LNCaP clone FGC (cell line): Measurements from ENCODE around the gene PFKFB2.

Source experiments
- DNase-seq: peaks from one replicate; pipeline ENCODE4 v3.0.0-alpha.2; 2011; ENCODE audit warnings: low read depth
- H3K4me3 ChIP-seq: 2 replicates; pipeline ENCODE4 v1.5.1; 2011; ENCODE audit warnings: mild to moderate bottlenecking, low read depth, low read length, control low read depth
- TF ChIP-seq, protein P1 (sequence below): IDR thresholded peaks from 2 replicates; pipeline ENCODE4 v1.5.1; 2012; ENCODE audit warnings: mild to moderate bottlenecking; ENCODE audit not compliant: control insufficient read depth, insufficient read depth; ENCODE audit errors: extremely low read depth

PFKFB2 gene

GRCh38 chr1:207009945-207010344 is 43.1 kb upstream of the PFKFB2 start:
- no peak overlapping the region for H3K4me3 ChIP-seq
- DNase-seq: peak; percentile 70
- TF ChIP-seq, protein P1, sequence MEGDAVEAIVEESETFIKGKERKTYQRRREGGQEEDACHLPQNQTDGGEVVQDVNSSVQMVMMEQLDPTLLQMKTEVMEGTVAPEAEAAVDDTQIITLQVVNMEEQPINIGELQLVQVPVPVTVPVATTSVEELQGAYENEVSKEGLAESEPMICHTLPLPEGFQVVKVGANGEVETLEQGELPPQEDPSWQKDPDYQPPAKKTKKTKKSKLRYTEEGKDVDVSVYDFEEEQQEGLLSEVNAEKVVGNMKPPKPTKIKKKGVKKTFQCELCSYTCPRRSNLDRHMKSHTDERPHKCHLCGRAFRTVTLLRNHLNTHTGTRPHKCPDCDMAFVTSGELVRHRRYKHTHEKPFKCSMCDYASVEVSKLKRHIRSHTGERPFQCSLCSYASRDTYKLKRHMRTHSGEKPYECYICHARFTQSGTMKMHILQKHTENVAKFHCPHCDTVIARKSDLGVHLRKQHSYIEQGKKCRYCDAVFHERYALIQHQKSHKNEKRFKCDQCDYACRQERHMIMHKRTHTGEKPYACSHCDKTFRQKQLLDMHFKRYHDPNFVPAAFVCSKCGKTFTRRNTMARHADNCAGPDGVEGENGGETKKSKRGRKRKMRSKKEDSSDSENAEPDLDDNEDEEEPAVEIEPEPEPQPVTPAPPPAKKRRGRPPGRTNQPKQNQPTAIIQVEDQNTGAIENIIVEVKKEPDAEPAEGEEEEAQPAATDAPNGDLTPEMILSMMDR: no peak

- no peak for DNase-seq
- TF ChIP-seq, protein P1: no peak
- H3K4me3 ChIP-seq: no peak overlapping the region
Measured at GRCh38 chr1:207010726-207011125, 42.3 kb upstream of the PFKFB2 start.

DNA sequence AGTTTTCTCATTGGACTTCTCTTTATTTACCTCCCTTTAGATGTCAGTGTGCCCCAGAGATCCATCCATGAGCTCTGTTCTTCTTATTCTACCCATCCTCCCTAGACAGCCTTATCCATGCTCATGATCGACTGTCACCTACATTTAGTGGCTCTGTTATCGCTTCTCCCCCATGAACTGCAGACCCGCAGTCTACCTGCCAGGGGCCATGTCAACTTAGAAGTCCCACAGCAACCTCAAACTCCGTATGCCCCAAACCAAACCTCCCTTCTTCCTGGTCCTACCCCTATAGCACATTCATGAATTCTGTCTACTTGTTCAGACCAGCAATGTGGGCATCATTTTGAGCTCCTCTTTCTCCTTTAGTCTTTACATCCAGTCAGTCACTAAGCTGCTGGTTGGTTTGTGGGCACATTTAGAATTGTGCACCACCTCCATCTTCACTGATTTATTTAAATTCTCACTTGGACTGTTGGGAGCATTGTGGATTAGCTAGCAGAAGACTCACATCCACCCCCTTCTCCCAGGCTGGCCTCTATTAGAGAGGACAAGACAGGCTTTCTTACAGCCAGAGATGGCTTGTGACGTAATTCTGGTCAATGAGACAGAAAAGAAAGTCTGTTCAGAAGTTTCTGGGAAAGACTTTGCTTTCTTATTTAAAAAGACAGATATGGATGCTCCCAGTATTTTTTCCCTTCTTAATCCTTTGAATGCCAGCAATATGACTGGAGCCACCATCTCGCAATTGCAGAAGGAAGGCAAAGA is 39.6 kb upstream of the PFKFB2 start:
- H3K4me3 ChIP-seq: no peak overlapping the region
- no peak for DNase-seq
- TF ChIP-seq, protein P1: no peak

DNA sequence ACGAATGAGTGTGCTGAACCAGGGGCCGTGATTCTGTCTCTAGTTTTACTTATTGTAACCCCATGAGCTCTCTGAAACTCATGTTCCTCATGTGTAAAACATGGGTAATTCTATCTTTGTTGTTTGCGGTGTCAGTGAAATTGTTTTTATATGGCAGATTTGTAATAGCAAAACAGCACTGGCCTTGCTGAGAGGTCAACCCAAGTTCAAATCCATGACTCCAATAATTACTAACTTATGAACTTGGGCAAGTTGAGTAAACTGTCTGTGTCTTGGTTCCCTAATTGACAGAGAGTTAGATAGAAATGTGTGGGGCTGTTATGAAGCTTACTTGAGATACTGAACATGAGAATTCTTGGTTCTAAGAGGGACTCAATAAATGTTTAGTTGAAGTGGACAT is 38.3 kb upstream of the PFKFB2 start:
- no peak for DNase-seq
- no peak overlapping the region for H3K4me3 ChIP-seq
- TF ChIP-seq, protein P1: no peak

GRCh38 chr1:207015791-207016190 is 37.3 kb upstream of the PFKFB2 start:
- DNase-seq: no peak
- H3K4me3 ChIP-seq: no peak overlapping the region

DNA sequence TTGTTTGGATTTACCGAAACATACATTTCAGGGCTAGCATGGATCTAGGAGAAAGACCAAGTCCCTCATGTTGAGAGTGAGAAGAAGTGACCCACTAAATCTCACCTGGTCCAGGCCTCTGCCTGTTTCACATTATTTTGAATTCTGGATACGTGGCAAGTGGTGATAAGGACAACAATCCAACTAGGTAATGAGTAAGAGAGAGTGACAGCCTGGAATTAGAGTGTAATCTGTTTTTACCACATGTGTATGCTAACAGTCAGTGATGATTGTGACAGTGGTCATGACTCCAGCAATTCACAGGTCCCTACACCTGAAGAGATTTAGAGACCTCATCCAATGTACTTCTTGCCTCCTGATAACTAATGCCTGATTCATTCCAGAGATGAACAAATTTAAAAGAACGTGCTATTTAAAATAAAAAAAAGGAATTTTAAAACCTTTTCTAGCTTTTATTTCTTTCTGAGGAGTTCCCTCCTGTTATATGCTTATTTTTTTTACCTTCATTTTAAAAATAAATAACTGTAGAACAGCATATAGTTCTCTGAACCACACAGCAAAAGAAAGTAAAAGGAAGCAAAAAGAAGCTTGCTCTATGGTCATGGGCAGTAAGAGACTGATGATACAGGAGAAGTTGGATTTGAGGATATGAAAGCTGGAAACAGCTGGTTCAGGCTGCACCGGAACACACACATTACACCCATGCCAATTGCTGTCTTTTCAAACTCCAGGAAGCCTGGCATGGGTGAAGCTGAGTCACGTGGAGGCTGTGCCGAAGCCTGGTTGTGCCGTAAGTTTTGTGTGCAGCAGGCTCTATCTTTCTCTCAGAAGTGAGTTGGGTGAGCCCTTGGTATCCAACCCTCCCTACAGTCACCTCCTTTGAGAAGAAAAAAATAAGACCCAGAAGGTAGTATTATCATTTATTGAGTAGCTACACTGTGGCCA is 35.2 kb upstream of the PFKFB2 start:
- TF ChIP-seq, protein P1: no peak
- no peak for DNase-seq
- H3K4me3 ChIP-seq: no peak overlapping the region

More at GRCh38 chr1:207015791-207016190, 37.3 kb upstream of the PFKFB2 start:
- TF ChIP-seq, protein P1: no peak
